HG02938 (cell line): Measurements from ENCODE around the gene AGK.
"Not testable (repeated sequence)": the region's sequence is repeated elsewhere in the genome, so short reads cannot be mapped to it uniquely, and the experiment has no call there.

ENCODE experiments used
- ATAC-seq: cut with Tn5 transposase; IDR thresholded peaks from one replicate; pipeline ENCODE4 v1.9.1; 2021; ENCODE audit warnings: mild to moderate bottlenecking, moderate library complexity; ENCODE audit not compliant: unreplicated experiment

The AGK gene

GRCh38 chr7:141674171-141674671, 123.0 kb downstream of the AGK start:
- ATAC-seq = no peak

GRCh38 chr7:141674702-141675101, 123.5 kb downstream of the AGK start:
- no peak for ATAC-seq

- ATAC-seq = no peak
These were observed 124.4 kb downstream of the AGK start for GRCh38 chr7:141675436-141676215.

GRCh38 chr7:141676618-141677017, 125.4 kb downstream of the AGK start:
- no peak for ATAC-seq

GRCh38 chr7:141679014-141679413, 127.8 kb downstream of the AGK start:
- peak; percentile 47 for ATAC-seq

GRCh38 chr7:141685285-141686023, 134.2 kb downstream of the AGK start:
- ATAC-seq = no peak

- no peak for ATAC-seq
These were observed 134.9 kb downstream of the AGK start for GRCh38 chr7:141686074-141686473.

GRCh38 chr7:141686670-141687069, 135.5 kb downstream of the AGK start:
- ATAC-seq = no peak

GRCh38 chr7:141688043-141688442, 136.8 kb downstream of the AGK start:
- no peak for ATAC-seq

GRCh38 chr7:141689072-141689825, 138.0 kb downstream of the AGK start:
- not testable (repeated sequence) for ATAC-seq

- no peak for ATAC-seq
These were observed 140.3 kb downstream of the AGK start for GRCh38 chr7:141691540-141691939.

GRCh38 chr7:141691961-141692360, 140.8 kb downstream of the AGK start:
- ATAC-seq = no peak

- no peak for ATAC-seq
These were observed 141.9 kb downstream of the AGK start for GRCh38 chr7:141693082-141693481.

GRCh38 chr7:141695803-141696289, 144.6 kb downstream of the AGK start:
- no peak for ATAC-seq

- ATAC-seq = no peak
These were observed 145.1 kb downstream of the AGK start for GRCh38 chr7:141696348-141696747.

GRCh38 chr7:141697211-141697871, 146.1 kb downstream of the AGK start:
- ATAC-seq = no peak

- no peak for ATAC-seq
These were observed 147.2 kb downstream of the AGK start for GRCh38 chr7:141698247-141699015.

- no peak for ATAC-seq
These were observed 148.7 kb downstream of the AGK start for GRCh38 chr7:141699860-141700259.

- ATAC-seq = no peak
These were observed 149.2 kb downstream of the AGK start for GRCh38 chr7:141700296-141700847.
